Measurements from ENCODE around the gene LAIR1.

LAIR1 gene

DNA sequence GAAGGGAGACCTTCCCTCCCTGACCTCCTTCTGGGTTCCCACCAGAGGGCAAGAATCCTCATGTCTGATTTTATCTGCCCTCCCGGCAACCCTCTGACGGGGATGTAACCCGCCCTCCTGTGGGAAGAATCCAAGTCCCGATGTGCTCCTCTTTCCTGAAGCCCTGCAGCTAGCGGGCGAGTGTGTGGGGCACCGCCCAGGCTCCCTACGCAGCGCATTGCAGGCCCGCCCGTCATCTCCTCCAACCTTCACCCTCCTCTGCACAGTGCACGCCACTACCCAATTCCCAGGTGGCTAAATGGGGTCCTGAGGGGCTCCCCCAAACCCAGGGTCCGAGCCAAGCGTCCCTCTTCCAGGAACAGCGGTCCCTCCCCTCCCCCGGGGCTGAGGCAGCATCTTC is 7.3 kb downstream of the LAIR1 start:
- no peak overlapping the region for H3K27ac ChIP-seq
- TF ChIP-seq CTCF (conservative IDR thresholded peaks at IDR 0.05) (no peak), ZFX (IDR thresholded peaks at IDR 0.05) (no peak)

- no peak for TF ChIP-seq ZFX (IDR thresholded peaks at IDR 0.05)
- no peak for TF ChIP-seq CTCF (conservative IDR thresholded peaks at IDR 0.05)
- no peak overlapping the region for H3K27ac ChIP-seq
Measured at GRCh38 chr19:54356444-54357056, 8.2 kb downstream of the LAIR1 start.

GRCh38 chr19:54355675-54356074 is 9.1 kb downstream of the LAIR1 start:
- TF ChIP-seq CTCF (conservative IDR thresholded peaks at IDR 0.05) (no peak), ZFX (IDR thresholded peaks at IDR 0.05) (no peak)
- H3K27ac ChIP-seq = no peak overlapping the region

- H3K27ac ChIP-seq = no peak overlapping the region
- no peak for TF ChIP-seq ZFX (IDR thresholded peaks at IDR 0.05)
- TF ChIP-seq CTCF (conservative IDR thresholded peaks at IDR 0.05) = no peak
Measured at GRCh38 chr19:54354761-54355160, 10.0 kb downstream of the LAIR1 start.

- H3K27ac ChIP-seq = no peak overlapping the region
- TF ChIP-seq CTCF (conservative IDR thresholded peaks at IDR 0.05) (no peak), ZFX (IDR thresholded peaks at IDR 0.05) (no peak)
Measured at GRCh38 chr19:54352546-54352945, 12.2 kb downstream of the LAIR1 start.

GRCh38 chr19:54352041-54352440 is 12.7 kb downstream of the LAIR1 start:
- TF ChIP-seq ZFX (IDR thresholded peaks at IDR 0.05) (no peak), CTCF (conservative IDR thresholded peaks at IDR 0.05) (no peak)
- no peak overlapping the region for H3K27ac ChIP-seq

- H3K27ac ChIP-seq = no peak overlapping the region
- TF ChIP-seq ZFX (IDR thresholded peaks at IDR 0.05) (no peak), CTCF (conservative IDR thresholded peaks at IDR 0.05) (no peak)
Measured at GRCh38 chr19:54351474-54351873, 13.3 kb downstream of the LAIR1 start.
